ENCODE data around the gene ATP5PB.

ATP5PB gene

DNA sequence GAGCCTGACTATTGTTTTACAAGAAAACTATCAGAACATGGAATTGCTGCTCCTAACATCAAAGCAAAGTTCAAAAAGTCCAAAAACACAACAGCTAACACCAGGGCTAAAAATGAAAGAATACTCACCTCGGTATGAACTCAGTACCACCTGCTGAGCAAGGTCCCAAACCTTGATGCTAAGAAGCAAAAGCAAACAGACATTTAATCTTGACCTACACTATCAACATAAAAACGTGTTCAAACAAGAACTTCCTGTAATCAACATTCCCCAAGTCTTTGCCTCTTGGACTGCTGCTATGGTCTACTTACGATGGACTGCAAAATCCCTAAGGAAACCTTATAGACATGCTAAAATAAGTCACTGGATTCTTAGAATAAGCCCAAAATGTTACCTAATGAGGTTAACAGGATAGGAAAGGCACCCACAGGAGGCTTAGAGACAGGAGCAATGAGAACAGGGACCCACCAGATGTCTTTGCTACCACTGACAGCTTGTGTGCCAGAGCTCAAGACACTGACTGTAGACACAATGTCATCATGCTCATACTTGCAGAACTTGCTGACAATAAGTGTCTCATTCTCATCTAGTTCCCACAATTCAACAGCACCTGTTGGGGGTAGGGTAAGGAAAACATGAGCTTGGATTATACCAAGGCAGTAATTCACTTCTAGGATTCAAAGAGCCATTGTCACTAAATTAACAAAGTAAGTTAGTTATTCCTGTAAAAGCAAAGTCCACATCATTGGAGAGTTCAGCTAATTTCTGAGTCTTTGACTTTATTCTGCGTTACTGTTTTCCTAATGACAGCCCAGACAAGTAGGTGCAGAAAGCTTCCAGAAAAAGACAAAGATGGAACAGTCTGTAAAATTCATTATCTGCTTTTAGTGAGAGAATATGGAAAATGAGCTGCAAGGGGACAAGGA is 2.0 kb upstream of the ATP5PB start:
- no peak for FAIRE-seq

DNA sequence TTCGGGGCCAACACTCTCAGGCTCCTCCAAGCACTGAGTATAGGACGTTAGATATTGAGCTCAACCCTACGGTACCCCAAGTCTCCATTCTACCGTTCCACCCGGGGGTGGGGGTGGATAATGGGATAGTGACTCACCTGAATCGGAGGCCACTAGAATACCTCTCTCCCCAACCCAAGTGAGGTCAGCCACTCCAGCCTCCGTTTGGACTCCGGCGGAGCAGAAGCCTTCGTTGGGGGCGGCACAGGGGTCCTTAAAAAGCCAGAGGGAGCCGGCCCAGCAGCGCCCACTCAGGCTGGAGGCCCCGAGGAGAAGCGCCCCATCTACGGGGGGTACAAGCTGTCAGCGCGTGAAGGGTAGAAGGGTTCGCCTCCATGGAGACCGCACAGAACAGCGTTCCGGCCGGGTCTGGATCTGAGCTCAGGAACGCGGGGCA is 764 bp upstream of the ATP5PB start:
- no peak for FAIRE-seq

DNA sequence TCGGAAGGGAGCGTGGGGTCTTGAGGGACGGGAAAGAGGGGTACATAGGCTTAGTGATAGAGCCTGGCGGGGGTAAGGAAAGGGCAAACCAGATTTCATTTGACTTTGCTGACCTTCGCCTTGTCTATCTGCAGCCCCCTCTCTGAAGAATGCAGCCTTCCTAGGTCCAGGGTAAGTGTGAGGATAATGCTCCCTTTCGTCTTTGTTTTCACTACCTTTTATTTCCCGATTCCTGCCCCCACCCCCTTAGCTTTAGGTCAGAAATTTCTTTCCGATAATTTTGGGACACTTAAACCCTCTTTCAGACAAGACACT is 396 bp downstream of the ATP5PB start:
- FAIRE-seq, result no peak

DNA sequence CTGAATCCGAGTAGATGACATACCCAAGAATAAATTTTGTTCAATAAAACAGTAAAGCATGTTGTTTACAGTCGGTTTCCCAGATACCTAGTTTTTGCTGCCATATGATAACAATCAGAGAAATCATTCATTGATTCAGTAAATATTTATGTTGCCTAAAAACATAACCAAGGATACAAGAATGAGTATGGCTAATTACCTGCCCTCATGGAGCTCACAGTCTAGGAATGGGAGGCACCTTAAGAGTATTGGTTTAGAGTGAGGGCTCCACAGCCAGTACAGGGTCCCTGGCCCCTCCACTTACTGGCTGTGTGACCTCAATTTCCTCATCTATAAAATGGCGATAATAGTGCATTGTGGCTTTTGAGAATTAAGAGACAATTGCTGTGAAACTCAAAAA is 921 bp downstream of the ATP5PB start:
- FAIRE-seq, result no peak

DNA sequence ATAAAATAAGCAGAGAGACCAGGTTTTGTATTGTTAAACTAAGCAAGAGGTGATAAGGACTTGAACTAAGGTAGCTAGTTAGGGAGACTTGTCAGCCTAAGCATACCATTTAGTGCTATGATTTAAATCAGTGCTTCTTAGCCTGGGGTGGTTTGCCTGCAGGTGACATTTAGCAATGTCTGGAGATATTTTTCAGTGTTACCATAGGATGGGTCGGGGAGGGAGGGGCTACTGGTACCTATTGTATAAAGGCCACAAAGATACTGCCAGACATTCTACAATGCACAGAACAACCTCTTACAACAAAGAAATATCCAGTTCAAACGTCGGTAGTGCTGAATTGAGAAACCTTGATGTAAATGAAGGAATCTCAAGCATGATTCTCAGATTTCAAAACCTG is 3.3 kb downstream of the ATP5PB start:
- FAIRE-seq, result no peak

DNA sequence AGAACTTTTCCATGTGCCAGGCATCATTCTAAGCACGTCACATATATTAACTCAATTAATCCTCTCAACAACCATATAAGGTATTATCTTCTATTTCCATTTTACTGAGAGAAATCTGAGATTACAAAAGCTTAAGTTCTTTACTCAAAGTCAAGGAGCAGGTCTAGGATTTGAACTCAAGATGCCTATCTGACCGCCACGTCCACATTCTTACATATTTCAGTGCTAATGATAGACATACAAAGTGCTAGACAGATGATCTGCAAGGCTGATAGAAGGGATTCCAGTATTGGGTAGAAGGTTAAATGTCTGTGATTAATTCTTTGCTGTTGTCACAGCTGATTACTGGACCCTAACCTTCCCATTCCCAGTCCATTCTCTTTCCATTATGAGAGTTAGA is 4.4 kb downstream of the ATP5PB start:
- FAIRE-seq, result no peak

DNA sequence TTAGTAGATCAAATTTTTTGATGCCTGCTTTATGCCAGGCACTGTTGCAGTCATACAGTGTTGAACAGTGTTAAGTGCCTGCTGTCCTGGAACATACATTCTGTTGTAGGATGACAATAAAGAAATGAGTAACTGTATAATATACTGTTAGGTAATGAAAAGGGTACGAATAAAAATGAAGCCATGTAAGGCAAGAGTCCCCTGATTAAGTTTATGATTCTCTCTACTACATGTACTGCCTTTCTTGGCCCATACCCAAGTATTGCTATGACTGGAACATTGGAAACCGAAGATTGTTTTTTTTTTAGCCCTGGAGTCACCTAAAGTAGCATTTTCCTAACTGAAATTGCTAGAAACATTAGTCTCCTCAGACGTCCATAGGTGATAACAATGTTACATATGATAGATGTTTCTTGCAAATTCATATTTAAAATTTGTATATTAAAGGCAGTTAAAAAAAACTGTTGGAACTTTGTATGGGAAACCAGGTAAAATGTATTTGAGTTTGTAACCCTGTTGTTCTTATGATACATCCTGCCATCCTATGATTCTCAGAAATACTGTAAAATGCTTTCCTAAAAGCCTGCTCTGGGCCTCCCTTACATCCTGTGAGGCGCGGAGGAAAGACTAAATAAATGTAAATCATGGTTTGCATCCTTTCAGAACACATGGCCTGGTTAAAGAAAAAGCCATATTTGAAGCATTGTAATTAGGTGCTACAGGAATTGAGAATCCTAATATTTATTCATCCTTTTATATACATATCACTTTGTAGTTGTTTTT is 5.8 kb downstream of the ATP5PB start:
- FAIRE-seq, result no peak

DNA sequence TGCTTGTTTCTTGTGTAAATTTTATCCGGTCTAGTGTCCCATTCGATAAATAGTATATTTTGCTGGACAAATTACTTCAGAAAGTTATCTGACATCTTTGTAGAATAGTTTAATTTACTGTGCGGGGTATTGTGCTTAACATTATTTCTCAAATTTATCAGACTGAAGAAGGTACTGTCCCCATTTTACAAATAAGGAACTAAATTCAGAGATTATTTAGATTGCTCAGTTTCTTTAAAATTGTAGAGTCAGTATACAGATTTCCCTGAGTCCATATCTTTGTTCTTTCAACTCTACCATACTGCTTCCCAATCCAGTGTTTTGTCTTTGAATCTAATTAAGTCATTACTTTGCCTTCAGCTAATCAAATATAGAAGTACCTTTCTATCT is 6.4 kb downstream of the ATP5PB start:
- no peak for FAIRE-seq

DNA sequence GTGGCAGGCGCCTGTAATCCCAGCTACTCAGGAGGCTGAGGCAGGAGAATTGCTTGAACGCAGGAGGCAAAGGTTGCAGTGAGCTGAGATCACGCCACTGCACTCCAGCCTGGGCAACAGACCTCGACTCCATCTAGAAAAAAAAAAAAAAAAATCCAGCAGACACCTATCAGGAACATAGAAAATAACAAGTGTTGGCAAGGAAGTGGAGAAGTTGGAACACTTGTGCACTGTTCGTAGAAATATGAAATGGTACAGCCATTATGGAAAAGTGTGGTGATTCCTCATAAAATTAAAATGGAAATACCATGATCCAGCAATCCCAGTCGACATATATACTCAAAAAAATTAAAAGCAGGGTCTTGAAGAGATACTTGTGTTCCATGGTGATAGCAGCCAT is 12.5 kb downstream of the ATP5PB start:
- FAIRE-seq, result no peak

DNA sequence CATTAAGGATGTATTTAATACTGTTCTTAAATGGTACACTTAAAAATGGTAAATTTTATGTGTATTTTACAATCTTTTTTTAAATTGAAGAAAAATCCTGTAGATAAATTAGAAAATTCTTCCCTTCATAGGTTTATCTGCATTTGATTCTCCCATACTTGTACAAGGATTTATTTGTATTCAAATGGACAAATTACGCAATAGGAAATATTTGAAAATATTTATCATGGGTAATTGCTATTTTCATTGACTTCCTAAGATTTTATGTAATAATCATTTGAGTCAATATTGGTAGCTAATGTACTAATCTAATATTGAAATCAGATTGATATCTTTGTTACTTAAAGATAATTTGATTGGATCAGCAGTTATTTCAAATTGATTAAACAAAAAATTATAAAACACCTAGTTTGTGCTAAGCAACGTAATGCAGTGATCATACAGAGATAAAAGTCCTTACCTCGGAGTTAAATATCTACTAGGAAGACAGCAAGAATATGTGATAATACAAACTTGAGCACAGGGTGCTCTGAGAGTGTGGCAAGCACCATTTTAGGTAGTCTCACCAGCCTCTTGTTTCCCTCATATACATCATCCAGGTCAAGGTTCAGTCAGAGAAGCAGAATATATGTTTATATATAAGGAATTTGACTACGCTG is 13.2 kb downstream of the ATP5PB start:
- no peak for FAIRE-seq

DNA sequence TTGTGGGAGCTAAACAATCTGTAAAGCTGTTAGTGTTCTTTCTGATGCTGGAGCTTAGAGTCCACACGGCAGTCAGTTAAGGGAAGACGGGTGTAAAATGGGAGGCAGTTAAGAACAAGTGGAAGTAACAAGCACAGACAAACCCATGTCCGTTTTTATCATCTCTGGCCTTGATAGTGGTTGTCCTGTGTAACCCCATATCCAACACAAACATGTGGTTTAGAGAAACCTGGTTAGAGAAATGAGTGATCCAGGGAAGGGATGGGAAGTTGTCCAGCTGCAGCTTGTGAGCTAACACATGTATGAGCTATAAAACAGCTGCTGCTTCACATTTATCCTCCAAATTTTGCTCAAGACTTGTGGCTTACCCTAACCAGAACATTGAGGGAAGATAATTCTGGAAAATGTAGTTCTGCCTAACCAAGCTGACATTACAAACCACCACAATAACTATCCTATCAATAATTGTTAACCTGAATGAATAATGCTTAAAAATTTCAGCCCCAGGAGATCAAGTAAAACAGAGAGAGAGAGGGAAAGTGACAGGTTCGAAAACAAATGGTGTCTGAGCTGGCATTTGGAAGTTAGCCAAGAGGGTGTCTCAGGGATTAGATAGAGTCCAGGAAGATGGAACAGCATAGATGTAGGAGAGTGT is 13.9 kb downstream of the ATP5PB start:
- FAIRE-seq, result no peak

DNA sequence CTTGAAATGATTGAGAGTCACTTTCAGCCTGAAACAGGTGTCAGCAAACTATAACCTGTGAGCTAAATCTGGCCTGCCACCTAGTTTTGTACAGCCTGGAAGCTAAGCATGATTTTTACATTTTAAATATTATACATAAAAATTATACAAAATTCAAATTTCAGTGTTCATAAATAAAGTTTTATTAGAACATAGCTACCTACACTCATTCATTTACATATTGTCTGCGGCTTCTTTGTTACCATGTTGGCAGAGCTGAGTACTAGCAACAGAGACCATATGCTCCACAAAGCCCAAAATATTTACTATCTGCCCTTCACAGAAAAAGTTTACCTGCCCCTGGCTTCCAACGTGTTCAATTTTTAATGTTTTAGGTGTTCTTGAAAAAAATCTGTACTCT is 16.5 kb downstream of the ATP5PB start:
- no peak for FAIRE-seq

DNA sequence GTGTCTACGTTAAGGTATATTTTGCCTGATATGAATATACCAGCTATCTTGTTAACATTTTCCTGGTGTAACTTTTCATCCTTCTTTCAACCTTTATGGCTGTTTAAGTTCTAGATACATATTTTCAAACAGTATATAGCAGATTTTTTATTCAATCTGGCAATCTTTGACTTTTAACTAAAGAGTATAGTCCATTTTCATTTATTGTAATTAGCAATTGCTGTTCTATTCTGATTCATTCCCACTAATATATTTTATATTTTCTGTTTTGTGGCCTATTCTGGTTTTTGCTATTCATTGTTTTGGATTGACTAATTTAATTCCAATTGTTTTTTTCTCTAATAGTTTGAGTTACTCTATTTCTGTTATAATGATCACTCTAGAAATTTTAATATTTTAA is 17.2 kb downstream of the ATP5PB start:
- no peak for FAIRE-seq

DNA sequence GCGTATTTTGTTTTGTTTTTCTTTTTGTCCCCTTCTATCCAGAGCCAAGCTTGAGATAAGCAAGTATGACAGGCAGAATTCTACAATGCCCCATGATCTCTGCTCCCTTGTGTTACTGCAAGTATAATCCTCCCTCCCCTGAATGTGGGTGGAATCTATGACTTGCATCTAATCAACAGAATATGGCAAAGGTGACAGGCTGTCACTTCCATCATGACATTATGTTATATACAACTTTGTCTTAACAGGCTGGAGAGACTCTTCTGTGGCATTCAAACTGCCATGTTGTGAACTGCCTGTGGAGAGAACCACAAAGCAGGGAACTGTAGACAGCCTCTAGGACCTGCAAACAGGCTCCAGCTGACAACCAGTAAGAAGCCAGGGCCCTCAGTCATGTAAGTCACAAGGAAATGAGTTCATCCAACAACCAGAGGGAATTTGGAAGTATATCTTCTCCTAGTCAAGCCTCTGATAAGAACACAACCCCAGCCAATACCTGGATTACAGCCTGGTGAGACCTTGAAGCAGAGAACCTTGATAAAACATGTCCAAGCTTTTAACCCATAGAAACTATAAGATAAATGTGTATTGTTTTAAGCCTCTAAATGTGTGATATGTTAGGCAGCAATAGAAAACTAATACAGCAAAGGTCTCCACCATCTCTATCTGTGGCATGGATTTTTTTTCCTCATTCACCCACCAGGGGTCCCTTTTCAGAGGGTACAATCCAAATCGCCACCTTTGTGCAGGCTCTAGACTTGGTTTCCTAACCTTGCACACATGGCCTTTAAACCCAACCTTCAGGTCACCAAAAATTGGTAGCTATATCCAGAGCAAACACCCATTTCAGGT is 18.8 kb downstream of the ATP5PB start:
- no peak for FAIRE-seq

DNA sequence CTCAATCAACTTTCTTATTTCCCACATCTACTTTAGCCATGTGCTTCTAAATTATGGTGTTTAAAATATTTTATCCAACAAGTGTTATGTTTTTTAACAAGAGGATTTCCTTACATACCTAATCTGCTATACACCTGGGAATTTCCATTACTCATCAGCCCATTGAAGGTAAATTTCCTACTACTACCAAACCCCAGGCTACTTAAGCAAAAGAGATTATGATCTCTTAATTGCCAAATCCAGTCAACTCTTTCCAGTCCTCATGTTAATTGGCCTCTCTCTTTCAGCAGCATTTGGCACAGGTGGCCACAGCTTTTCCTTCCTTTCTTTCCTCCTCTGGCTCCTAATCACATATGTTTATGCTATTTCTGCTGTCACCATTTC is 19.4 kb downstream of the ATP5PB start:
- FAIRE-seq, result no peak

DNA sequence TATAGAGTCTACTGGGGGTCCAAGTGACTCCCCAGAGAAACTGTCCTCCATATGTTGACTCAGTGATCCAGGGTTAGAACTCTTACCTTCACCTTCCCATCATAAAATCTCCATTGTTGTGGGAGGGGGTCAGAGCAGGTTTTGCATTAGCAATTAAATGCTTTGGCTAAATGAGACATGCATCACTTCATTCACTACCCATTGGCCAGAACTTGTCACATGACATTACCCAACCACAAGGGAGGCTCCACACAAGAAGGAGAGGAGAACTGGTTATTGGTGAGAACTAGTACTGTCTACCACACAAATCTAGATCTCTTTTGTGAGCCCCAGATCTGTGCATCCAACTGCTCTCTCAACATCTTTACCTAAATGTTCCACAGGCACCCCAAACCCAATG is 20.3 kb downstream of the ATP5PB start:
- no peak for FAIRE-seq

DNA sequence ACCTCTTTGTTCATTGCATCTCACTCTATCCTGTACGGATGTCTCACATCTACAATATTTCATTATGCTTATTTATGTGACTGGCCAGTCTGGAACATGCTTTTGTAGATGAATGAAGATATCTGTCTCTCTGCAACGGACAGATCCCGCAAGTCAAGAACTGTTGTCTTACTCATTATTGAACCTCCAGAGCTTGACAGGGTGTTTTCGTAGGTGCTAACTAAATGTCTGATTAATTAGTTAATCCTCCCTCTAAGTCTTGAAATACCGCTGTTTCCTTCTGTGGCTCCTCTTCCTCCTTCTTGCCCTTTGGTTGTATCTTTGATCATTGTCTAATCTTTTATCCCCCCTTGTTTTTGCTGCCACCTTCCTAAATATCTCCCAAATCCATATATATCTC is 21.3 kb downstream of the ATP5PB start:
- FAIRE-seq, result no peak

DNA sequence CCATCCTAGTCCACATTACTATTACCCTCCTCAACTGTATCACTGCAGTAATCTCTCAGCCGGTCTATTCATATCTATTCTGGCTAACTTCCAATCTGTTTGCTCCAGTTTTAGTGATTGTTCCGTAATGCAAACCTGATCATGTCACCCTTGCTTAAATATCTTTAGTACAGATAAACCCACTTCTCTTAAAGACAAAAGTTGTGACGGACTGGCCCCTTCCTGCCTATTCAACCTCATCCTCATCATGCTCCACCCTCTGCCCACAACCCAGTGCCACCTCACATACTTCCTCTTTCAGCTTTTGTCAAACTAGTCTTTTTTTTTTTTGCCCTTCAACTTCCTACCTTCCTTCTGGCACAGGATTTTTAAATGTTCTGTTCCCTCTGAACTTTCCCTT is 21.7 kb downstream of the ATP5PB start:
- no peak for FAIRE-seq

DNA sequence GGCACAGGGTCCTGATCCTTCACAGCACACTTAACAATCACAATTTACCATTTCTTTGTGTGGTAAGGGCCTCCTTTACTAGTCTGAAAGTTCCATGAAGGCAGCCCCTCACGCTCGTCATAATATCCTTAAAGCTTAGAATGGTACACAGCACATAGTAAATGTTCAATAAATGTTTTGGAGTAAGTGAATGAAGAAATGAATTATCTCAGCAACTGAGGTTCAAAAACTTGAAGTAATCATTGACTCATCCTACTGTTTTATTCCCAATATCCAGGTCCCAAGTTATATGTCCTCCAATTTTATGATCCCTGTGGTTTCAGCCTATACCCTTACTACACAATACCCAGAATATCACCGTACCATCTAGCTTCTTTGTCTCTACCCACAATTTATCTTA is 22.3 kb downstream of the ATP5PB start:
- FAIRE-seq, result no peak

DNA sequence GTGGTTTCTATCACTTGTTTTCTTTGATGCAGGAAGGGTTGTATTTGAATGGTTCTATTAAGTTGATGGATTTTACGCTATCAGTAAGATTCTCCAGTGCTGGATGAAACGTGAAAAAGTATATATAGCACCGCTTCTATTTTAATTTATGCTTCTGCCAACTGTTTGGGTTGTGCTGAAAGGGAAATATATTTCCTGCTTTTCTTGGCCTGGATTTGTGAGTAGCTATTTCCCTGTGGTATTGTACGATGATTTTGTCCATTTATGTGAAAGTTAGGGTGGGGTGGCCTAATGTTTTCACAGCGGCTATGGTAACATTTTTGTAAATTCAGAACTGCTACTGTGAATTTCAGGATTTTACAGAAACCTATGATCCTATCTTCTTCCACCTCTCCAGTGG is 24.8 kb downstream of the ATP5PB start:
- FAIRE-seq, result no peak

DNA sequence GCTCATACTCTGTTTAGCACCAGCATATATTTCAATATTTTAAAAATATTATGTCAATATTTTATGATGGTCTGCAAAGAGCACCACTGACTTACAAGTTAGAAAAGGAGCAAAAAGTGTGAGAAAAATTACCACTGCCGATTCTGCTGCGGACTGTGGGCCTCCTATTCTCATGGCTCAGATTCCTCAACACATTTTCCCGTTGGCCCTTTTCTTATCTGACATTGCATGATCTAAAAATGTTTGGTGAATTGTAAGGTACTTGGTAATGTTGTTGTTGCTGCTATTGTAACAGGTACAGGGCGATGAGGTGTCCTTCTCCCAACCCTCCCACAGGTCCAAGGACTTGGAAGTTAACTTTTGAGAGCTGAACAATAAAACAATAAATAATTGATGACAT is 25.3 kb downstream of the ATP5PB start:
- no peak for FAIRE-seq

DNA sequence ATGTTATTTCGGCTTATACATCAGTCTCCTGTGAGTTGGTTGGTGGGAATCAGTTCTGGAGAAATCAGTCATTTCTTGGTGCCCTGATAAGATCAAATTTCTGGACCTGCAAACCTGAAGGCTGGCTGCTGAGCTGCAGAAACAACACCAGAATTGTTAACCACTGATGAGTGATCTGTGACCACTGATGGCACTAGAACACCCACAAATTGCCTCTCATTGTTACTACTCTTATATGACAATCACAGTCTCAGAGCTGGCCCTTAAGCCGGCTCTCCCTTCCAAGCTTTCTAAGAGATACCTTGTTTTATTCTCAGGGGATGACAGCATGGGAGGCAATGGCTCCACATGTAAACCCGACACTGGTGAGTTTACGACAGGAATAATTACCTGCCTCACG is 26.4 kb downstream of the ATP5PB start:
- FAIRE-seq, result no peak

Data from TTC549 (cell line).